IMR-90 (cell line): ENCODE results near the gene ACRBP. TPM values are rescaled to one million over a fixed set of nuclear protein-coding genes. Genes with fewer than 3 reads are reported as not detected.

Experiments
- ATAC-seq: fragments of 200-7000 bp; cut with Tn5 transposase; 2 replicates; pipeline ENCODE4 v1.9.1; 2020; ENCODE audit warnings: low read depth, mild to moderate bottlenecking, moderate library complexity
- Bru-seq: library from RNA; stranded (reverse); fragments of 400-500 nt; gene quantifications from one replicate; lab custom pipeline; 2021; lab: Mats Ljungman, UMichigan
- BruChase-seq, 2 experiments: library from RNA; stranded (reverse); fragments of 400-500 nt; gene quantifications; one replicate each; lab custom pipeline; 2021; lab: Mats Ljungman, UMichigan
- BruUV-seq: library from RNA; stranded (reverse); fragments of 400-500 nt; replicated peaks from 2 replicates; lab custom pipeline; 2021; lab: Mats Ljungman, UMichigan
- CTCF ChIA-PET: fragments of 300-600 bp; formaldehyde crosslinking; extraction: SDS; loops from one replicate; lab custom pipeline; 2021; ENCODE audit warnings: antibody characterized with exemption; lab: Yijun Ruan, JAX
- POLR2A ChIA-PET: fragments of 300-600 bp; sonication (Branson Sonifier 250); formaldehyde crosslinking; loops from one replicate; lab custom pipeline; 2022; ENCODE audit warnings: antibody characterized with exemption; ENCODE audit not compliant: unreplicated experiment; lab: Charles Lee
- DNase-seq: peaks from one replicate; pipeline ENCODE4 v3.0.0; 2013
- H2AFZ ChIP-seq: replicated peaks from 2 replicates; pipeline ENCODE3; 2013; ENCODE audit warnings: low read length, mild to moderate bottlenecking; ENCODE audit not compliant: poor library complexity
- H2AK5ac ChIP-seq: 2 replicates; pipeline ENCODE4 v1.6.1; 2013; ENCODE audit warnings: low read depth, low read length, inconsistent platforms
- H2AK9ac ChIP-seq: replicated peaks from 2 replicates; pipeline ENCODE3; 2013; ENCODE audit warnings: mild to moderate bottlenecking, low read depth, low read length, moderate library complexity; ENCODE audit not compliant: poor library complexity
- H2BK120ac ChIP-seq: 2 replicates; pipeline ENCODE4 v1.6.1; 2013; ENCODE audit warnings: low read depth, low read length, inconsistent platforms
- H2BK15ac ChIP-seq: 3 replicates; pipeline ENCODE4 v1.6.1; 2013; ENCODE audit warnings: low read depth, low read length, inconsistent platforms
- H2BK20ac ChIP-seq: 2 replicates; pipeline ENCODE4 v1.6.1; 2013; ENCODE audit warnings: low read depth, mild to moderate bottlenecking, inconsistent platforms, low read length, moderate library complexity
- H2BK5ac ChIP-seq: 2 replicates; pipeline ENCODE4 v1.6.1; 2013; ENCODE audit warnings: mild to moderate bottlenecking, low read depth, low read length, inconsistent platforms; ENCODE audit not compliant: poor library complexity, severe bottlenecking
- H3K14ac ChIP-seq: replicated peaks from 2 replicates; pipeline ENCODE4 v1.6.1; 2013; ENCODE audit warnings: low read depth, low read length, inconsistent platforms
- H3K18ac ChIP-seq: 2 replicates; pipeline ENCODE4 v1.6.1; 2013; ENCODE audit warnings: low read depth, low read length, control low read depth
- H3K23ac ChIP-seq: 2 replicates; pipeline ENCODE4 v1.6.1; 2013; ENCODE audit warnings: low read depth, low read length, inconsistent platforms
- H3K27ac ChIP-seq: 2 replicates; pipeline ENCODE4 v1.5.1; 2013; ENCODE audit warnings: mild to moderate bottlenecking, control low read depth, low read length; ENCODE audit not compliant: insufficient read depth
- H3K27me3 ChIP-seq: 2 replicates; pipeline ENCODE4 v1.6.1; 2013; ENCODE audit warnings: low read length; ENCODE audit not compliant: control insufficient read depth, insufficient read depth
- H3K36me3 ChIP-seq: 2 replicates; pipeline ENCODE4 v1.6.1; 2013; ENCODE audit warnings: low read length, mixed read lengths; ENCODE audit not compliant: control insufficient read depth, insufficient read depth
- H3K4ac ChIP-seq: 2 replicates; pipeline ENCODE4 v1.6.1; 2013; ENCODE audit warnings: low read depth, low read length, inconsistent platforms
- H3K4me1 ChIP-seq: 2 replicates; pipeline ENCODE4 v1.6.1; 2013; ENCODE audit warnings: low read length, mixed read lengths; ENCODE audit not compliant: control insufficient read depth, insufficient read depth
- H3K4me2 ChIP-seq: 2 replicates; pipeline ENCODE4 v1.6.1; 2013; ENCODE audit warnings: low read depth, mild to moderate bottlenecking, control low read depth, low read length, moderate library complexity
- H3K4me3 ChIP-seq: 2 replicates; pipeline ENCODE4 v1.5.1; 2013; ENCODE audit warnings: low read depth, mild to moderate bottlenecking, control low read depth, low read length, moderate library complexity; ENCODE audit not compliant: insufficient read depth
- H3K56ac ChIP-seq: 2 replicates; pipeline ENCODE4 v1.6.1; 2013; ENCODE audit warnings: low read length, inconsistent platforms; ENCODE audit not compliant: insufficient read depth; ENCODE audit errors: extremely low read depth
- H3K79me1 ChIP-seq, 2 experiments: 2 replicates each; pipeline ENCODE4 v1.6.1; 2013; ENCODE audit warnings: low read length in 2 of 2, inconsistent platforms in 1 of 2, low read depth in 1 of 2
- H3K9ac ChIP-seq: 2 replicates; pipeline ENCODE4 v1.6.1; 2013; ENCODE audit warnings: low read depth, low read length, control low read depth
- H3K9me1 ChIP-seq: 2 replicates; pipeline ENCODE4 v1.6.1; 2013; ENCODE audit warnings: low read length, inconsistent platforms; ENCODE audit not compliant: insufficient read depth
- H3K9me3 ChIP-seq: 2 replicates; pipeline ENCODE4 v1.6.1; 2013; ENCODE audit warnings: low read length; ENCODE audit not compliant: control insufficient read depth, insufficient read depth
- H4K20me1 ChIP-seq: 2 replicates; pipeline ENCODE4 v1.6.1; 2013; ENCODE audit warnings: low read length, inconsistent platforms; ENCODE audit not compliant: insufficient read depth
- H4K5ac ChIP-seq: 2 replicates; pipeline ENCODE4 v1.6.1; 2013; ENCODE audit warnings: mild to moderate bottlenecking, low read depth, low read length, control low read depth
- H4K8ac ChIP-seq, 2 experiments: 2 replicates each; pipeline ENCODE4 v1.6.1; 2013; ENCODE audit warnings: low read depth in 2 of 2, low read length in 2 of 2, control low read depth in 1 of 2, inconsistent platforms in 1 of 2
- H4K91ac ChIP-seq: 2 replicates; pipeline ENCODE4 v1.6.1; 2013; ENCODE audit warnings: low read depth, low read length, inconsistent platforms; ENCODE audit not compliant: insufficient read depth
- BHLHE40 ChIP-seq: fragments of 150-350 bp; IDR thresholded peaks from 2 replicates; pipeline ENCODE4 v1.6.1; 2016; ENCODE audit warnings: mild to moderate bottlenecking, low read depth, low read length
- CHD1 ChIP-seq: IDR thresholded peaks from 2 replicates; pipeline ENCODE4 v1.6.1; 2012; ENCODE audit warnings: low read depth, low read length, improper control_type of control experiment
- CTCF ChIP-seq: conservative IDR thresholded peaks from 2 replicates; pipeline ENCODE4 v1.5.1; 2012; ENCODE audit warnings: mild to moderate bottlenecking, low read depth, low read length, improper control_type of control experiment
- ELK1 ChIP-seq: fragments of 150-350 bp; IDR thresholded peaks from 2 replicates; pipeline ENCODE4 v1.6.1; 2016; ENCODE audit warnings: low read depth, mild to moderate bottlenecking, low read length, moderate library complexity, borderline replicate concordance
- MAFK ChIP-seq: IDR thresholded peaks from 2 replicates; pipeline ENCODE4 v1.6.1; 2012; ENCODE audit warnings: low read depth, low read length, improper control_type of control experiment
- NFE2L2 ChIP-seq: fragments of 150-350 bp; IDR thresholded peaks from 2 replicates; pipeline ENCODE4 v1.6.1; 2016; ENCODE audit warnings: low read depth, mild to moderate bottlenecking, low read length
- POLR2A ChIP-seq: IDR thresholded peaks from 2 replicates; pipeline ENCODE4 v1.6.1; 2012; ENCODE audit warnings: mild to moderate bottlenecking, low read depth, low read length
- RAD21 ChIP-seq: IDR thresholded peaks from 2 replicates; pipeline ENCODE4 v1.6.1; 2012; ENCODE audit warnings: low read length, improper control_type of control experiment
- RFX5 ChIP-seq: IDR thresholded peaks from 2 replicates; pipeline ENCODE4 v1.8.0; 2012; ENCODE audit warnings: low read depth, mild to moderate bottlenecking, low read length, moderate library complexity
- WGBS, 2 experiments: methylation state at CpG; one replicate each; pipeline versions ENCODE4 v1.1.5 to v1.1.7; 2013; ENCODE audit warnings: missing lambda C conversion rate in 2 of 2; ENCODE audit not compliant: insufficient read length in 1 of 2; ENCODE audit errors: extremely low coverage in 2 of 2; 5-methylcytosine and 5-hydroxymethylcytosine counted together
- dilution Hi-C: fragments of 300-500 bp; cut with HindIII; formaldehyde crosslinking; loops from one replicate; pipeline ENCODE4 v1.14.3; 2018; ENCODE audit warnings: low sequenced_read_pairs; ENCODE audit not compliant: unreplicated experiment
- in situ Hi-C: fragments of 300-500 bp; cut with MboI; formaldehyde crosslinking; loops from 3 replicates; pipeline ENCODE4 v1.14.3; 2019; ENCODE audit warnings: low sequenced_read_pairs, inconsistent platforms, mixed read lengths
- intact Hi-C: fragments of 100-400 bp; cut with micrococcal nuclease; formaldehyde crosslinking; loops from 2 replicates; pipeline ENCODE4 v1.10.0; 2022
- long read RNA-seq: library from polyadenylated mRNA; unstranded; transcript quantifications from one replicate; pipeline ENCODE4 v2.0.0, GENCODE V29; 2021; ENCODE audit not compliant: unreplicated experiment
- polyA plus RNA-seq, 3 experiments: library from polyadenylated mRNA; depleted of rRNA; stranded (reverse); fragments of >200 nt; gene quantifications; 2 replicates each; pipeline ENCODE4 v1.2.3, GENCODE V29; 2012; ENCODE audit warnings: low replicate concordance in 1 of 3
- total RNA-seq: library from RNA; depleted of rRNA; stranded (reverse); fragments of >200 nt; gene quantifications from 2 replicates; pipeline ENCODE4 v1.2.3, GENCODE V29; 2012; rRNA removed

The ACRBP gene
- not detected in 2 replicates for total RNA-seq
- 0.27 and 0.38 TPM in 2 replicates for polyA plus RNA-seq (2012; rRNA removed)
- 0.15 and 1.9 TPM in 2 replicates for polyA plus RNA-seq (2012; cell fraction: cytosol; rRNA removed)
- 0.88 and 1.2 TPM in 2 replicates for polyA plus RNA-seq (2012; cell fraction: nucleus; rRNA removed; ENCODE audit: low replicate concordance)
- percentile 12 among the genes with signal in this experiment for Bru-seq, nascent RNA
- BruChase-seq, experiment 1, labeled RNA remaining after a 6-hour chase, result percentile 25 among the genes with signal in this experiment
- percentile 19 among the genes with signal in this experiment for BruChase-seq, experiment 2, labeled RNA remaining after a 2-hour chase
- long read RNA-seq, partial matches to known transcripts, result 0 of 1 reads
- long read RNA-seq, other reads (novel, unspliced or antisense), result 0 of 1 reads

DNA sequence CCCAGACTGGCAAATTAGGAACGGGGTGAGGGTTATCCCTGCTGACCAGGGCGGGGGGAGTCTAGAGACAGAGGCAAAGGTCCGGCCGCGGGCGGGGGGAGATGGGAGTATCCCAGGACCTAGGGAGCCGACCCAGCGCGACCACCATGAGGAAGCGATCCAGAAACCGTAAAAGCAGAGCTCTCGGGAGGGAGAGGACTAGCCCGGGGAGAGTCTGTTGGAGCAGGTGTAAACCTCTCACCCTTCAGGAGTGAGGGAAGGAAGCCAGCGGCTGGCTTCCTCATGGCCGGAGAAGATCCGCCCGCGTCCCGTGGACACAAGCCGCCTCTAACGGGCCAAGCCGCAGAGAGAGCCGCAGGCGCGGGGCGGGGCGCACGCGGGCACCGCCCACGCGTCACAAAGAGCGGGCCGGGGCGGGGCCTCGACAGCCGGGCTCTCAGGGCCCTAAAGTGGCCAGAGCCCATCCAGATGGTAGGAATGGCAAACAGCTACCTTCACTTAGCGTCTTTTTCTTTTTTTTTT, at the start of gene ACRBP:
ACRBP (minus strand) TSS at position 350 of the 522 bp plus-strand sequence; CDS start at position 284, 66 bp downstream.
- peak within 1 kb of the TSS; percentile 71 for H3K4me2 ChIP-seq
- H2BK15ac ChIP-seq, result no peak within 1 kb of the TSS
- H3K23ac ChIP-seq, result no peak within 1 kb of the TSS
- H3K14ac ChIP-seq, result 0 out of 2 replicates have a peak within 1 kb of the TSS, but pooled peaks have one; percentile 45
- CTCF ChIA-PET, result no interaction called here
- TF ChIP-seq NFE2L2 (no peak), BHLHE40 (no peak), ELK1 (no peak), MAFK (no peak), POLR2A (no peak), CTCF (no peak), RFX5 (no peak), RAD21 (no peak), CHD1 (no peak)
- no peak within 1 kb of the TSS; the same call in 1 of the 2 replicates for H3K56ac ChIP-seq
- no peaks in the 10 kb centered on the region for H4K20me1 ChIP-seq
- H4K8ac ChIP-seq, result peak within 1 kb of the TSS in 1 of 2 experiments; percentile 36; a peak in 2 of 4 replicates
- H4K5ac ChIP-seq, result no peak within 1 kb of the TSS
- no peak within 1 kb of the TSS for H3K27ac ChIP-seq
- peak; percentile 14 for DNase-seq
- peak within 1 kb of the TSS; percentile 14; the same call in 1 of the 2 replicates for H3K9ac ChIP-seq
- no peak within 1 kb of the TSS for H2BK5ac ChIP-seq
- peak within 1 kb of the TSS; percentile 38; the same call in 1 of the 2 replicates for H3K4me3 ChIP-seq
- H2AK9ac ChIP-seq, result peak within 1 kb of the TSS; percentile 78
- H3K27me3 ChIP-seq, result no peaks in the 10 kb centered on the region
- dilution Hi-C loops (no loop called here), in situ Hi-C loops (no loop called here), intact Hi-C loops (no loop called here)
- H2AK5ac ChIP-seq, result peak within 1 kb of the TSS; percentile 8; the same call in 1 of the 2 replicates
- ATAC-seq, result peak; percentile 91
- H3K9me1 ChIP-seq, result no peaks in the 10 kb centered on the region
- H4K91ac ChIP-seq, result no peak within 1 kb of the TSS
- H2BK120ac ChIP-seq, result no peak within 1 kb of the TSS
- H3K4ac ChIP-seq, result no peak within 1 kb of the TSS
- 16% methylated on average over 7 of the region's 38 CpGs; no CpG with 5 or more reads in 1 of the 2 experiments for WGBS, 2 experiments
- no TSS peak for BruUV-seq
- H3K36me3 ChIP-seq, result peaks cover 29% of the 10 kb centered on the region
- POLR2A ChIA-PET, result interaction anchor here (0.6 kb wide), 1 partner anchor 24 kb away, joined by 6 read pairs; no protein-coding TSS in a partner anchor
- H2AFZ ChIP-seq, result peak within 1 kb of the TSS; percentile 88
- H2BK20ac ChIP-seq, result no peak within 1 kb of the TSS
- H3K79me1 ChIP-seq, result no peaks in the 10 kb centered on the region
- H3K4me1 ChIP-seq, result no peaks in the 10 kb centered on the region
- no peak within 1 kb of the TSS for H3K18ac ChIP-seq
- peaks cover 18% of the 10 kb centered on the region for H3K9me3 ChIP-seq
